ENCODE results near the gene TBCK. TPM values are rescaled to one million over a fixed set of nuclear protein-coding genes. Genes with fewer than 3 reads are reported as not detected.

Gene TBCK
- total RNA-seq, 1 donor from 2014 or later, result 47.6 TPM

DNA sequence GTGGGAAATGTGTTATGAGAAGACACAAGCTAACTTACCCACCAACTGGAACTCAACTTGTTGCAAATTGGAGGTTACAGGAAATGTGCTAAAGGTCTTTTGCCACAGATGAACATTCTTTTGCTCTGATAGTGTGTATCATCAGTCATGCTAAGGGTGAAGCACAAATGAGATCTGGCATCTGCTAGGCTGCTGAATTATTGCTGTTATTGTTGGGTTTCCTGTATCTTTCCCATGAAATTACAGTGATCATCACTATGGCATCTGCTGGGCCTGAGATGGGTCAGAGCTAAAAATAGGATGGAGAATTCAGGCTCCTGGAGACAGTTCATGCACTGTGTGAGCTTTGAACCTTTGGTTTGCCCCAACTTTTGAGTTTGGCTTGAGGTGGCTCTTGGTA, 296.2 kb downstream of the TBCK start:
- no peak for DNase-seq (ENCODE audit: low read depth, low spot score)
- Mint-ChIP-seq H3K27ac (ENCODE audit: unreplicated experiment) (no peak overlapping the region), H3K9me3 (peaks cover 7% of the 10 kb centered on the region), H3K27me3 (ENCODE audit: low read depth) (no peaks in the 10 kb centered on the region), H3K36me3 (ENCODE audit: low read depth) (peaks cover 2% of the 10 kb centered on the region), H3K4me1 (no peaks in the 10 kb centered on the region), H3K4me3 (no peak overlapping the region)
- TF ChIP-seq, protein P1, sequence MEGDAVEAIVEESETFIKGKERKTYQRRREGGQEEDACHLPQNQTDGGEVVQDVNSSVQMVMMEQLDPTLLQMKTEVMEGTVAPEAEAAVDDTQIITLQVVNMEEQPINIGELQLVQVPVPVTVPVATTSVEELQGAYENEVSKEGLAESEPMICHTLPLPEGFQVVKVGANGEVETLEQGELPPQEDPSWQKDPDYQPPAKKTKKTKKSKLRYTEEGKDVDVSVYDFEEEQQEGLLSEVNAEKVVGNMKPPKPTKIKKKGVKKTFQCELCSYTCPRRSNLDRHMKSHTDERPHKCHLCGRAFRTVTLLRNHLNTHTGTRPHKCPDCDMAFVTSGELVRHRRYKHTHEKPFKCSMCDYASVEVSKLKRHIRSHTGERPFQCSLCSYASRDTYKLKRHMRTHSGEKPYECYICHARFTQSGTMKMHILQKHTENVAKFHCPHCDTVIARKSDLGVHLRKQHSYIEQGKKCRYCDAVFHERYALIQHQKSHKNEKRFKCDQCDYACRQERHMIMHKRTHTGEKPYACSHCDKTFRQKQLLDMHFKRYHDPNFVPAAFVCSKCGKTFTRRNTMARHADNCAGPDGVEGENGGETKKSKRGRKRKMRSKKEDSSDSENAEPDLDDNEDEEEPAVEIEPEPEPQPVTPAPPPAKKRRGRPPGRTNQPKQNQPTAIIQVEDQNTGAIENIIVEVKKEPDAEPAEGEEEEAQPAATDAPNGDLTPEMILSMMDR (conservative IDR thresholded peaks at IDR 0.05), result no peak

DNA sequence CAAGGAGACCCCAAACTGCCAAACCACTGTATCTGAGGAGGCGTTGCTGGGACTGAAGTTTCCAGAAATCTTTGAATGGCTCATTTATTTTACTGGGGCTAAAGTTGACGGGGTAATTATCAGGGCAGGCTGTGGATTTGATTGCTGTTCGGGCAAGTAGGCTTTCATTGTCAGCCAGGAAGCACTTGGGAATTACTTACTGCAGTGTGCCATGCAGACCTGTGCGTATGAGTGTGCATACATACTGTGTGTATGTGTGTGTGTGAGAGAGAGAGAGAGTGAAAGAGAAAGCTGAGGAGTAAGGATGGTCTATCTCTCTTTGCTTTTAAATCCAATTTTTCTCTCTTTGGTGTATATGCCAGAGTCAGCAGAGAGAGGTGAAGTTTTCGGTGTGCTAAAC, 298.0 kb downstream of the TBCK start:
- H3K27ac Mint-ChIP-seq (ENCODE audit: unreplicated experiment), result no peak overlapping the region
- DNase-seq (ENCODE audit: low read depth, low spot score), result no peak
- TF ChIP-seq, protein P1 (conservative IDR thresholded peaks at IDR 0.05), result no peak
- H3K4me3 Mint-ChIP-seq, result no peak overlapping the region
- H3K4me1 Mint-ChIP-seq, result no peaks in the 10 kb centered on the region
- peaks cover 13% of the 10 kb centered on the region for H3K9me3 Mint-ChIP-seq
- no peaks in the 10 kb centered on the region for H3K27me3 Mint-ChIP-seq (ENCODE audit: low read depth)
- peaks cover 12% of the 10 kb centered on the region for H3K36me3 Mint-ChIP-seq (ENCODE audit: low read depth)

DNA sequence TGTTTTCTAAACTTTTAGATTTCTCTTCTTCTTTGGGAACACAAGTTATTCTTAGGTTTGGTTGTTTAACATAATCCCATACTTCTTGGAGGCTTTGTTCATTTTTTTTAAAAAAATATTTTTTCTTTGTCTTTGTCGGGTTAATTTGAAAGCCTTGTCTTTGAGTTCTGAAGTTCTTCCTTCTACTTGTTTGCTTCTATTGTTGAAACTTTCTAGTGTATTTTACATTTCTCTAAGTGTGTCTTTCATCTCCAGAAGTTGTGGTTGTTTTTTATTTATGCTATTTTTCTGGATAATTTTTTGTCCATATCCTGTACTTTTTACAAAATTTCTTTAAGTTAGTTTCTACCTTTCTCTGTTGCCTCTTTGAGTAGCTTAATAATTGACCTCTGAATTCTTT, 304.6 kb downstream of the TBCK start:
- no peaks in the 10 kb centered on the region for H3K27me3 Mint-ChIP-seq (ENCODE audit: low read depth)
- H3K36me3 Mint-ChIP-seq (ENCODE audit: low read depth), result peaks cover 19% of the 10 kb centered on the region
- no peak overlapping the region for H3K4me3 Mint-ChIP-seq
- TF ChIP-seq, protein P1 (conservative IDR thresholded peaks at IDR 0.05), result no peak
- H3K9me3 Mint-ChIP-seq, result peaks cover 25% of the 10 kb centered on the region
- no peaks in the 10 kb centered on the region for H3K4me1 Mint-ChIP-seq
- DNase-seq (ENCODE audit: low read depth, low spot score), result no peak
- no peak overlapping the region for H3K27ac Mint-ChIP-seq (ENCODE audit: unreplicated experiment)

DNA sequence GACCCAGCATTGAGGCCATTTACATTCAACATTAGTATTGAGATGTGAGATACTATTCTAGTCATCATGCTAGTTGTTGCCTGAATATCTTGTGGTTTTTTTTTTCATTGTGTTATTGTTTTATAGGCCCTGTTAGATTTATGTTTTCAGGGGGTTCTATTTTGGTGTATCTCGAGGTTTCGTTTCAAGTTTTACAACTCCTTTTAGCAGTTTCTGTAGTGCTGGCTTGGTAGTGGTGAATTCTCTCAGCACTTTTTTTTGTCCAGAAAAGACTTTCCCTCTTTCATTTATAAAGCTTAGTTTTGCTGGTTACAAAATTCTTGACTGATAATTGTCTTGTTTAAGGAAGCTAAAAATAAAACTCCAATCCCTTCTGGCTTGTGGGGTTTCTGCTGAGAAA, 305.2 kb downstream of the TBCK start:
- H3K4me3 Mint-ChIP-seq, result no peak overlapping the region
- no peaks in the 10 kb centered on the region for H3K4me1 Mint-ChIP-seq
- no peaks in the 10 kb centered on the region for H3K27me3 Mint-ChIP-seq (ENCODE audit: low read depth)
- no peak overlapping the region for H3K27ac Mint-ChIP-seq (ENCODE audit: unreplicated experiment)
- peaks cover 19% of the 10 kb centered on the region for H3K36me3 Mint-ChIP-seq (ENCODE audit: low read depth)
- TF ChIP-seq, protein P1 (conservative IDR thresholded peaks at IDR 0.05), result no peak
- peaks cover 25% of the 10 kb centered on the region for H3K9me3 Mint-ChIP-seq
- no peak for DNase-seq (ENCODE audit: low read depth, low spot score)

DNA sequence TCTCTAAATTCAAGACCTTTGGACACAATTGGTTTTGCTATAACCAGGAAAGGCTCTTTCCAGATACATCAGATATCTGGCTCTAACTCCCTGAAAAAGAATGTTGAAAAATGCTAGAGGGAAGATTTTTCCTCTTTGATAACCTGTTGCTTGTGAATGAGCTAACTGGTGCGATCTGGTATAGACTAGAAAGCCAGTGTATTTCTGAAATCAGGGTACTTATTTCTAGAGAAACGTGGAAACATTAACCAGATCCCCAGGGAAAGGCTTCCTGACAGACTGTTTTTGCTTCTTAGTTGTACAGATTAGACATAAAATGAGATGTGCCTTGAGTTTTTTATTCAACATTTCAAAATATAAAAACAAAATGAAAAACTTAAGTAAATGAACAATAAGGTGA, 313.0 kb downstream of the TBCK start:
- Mint-ChIP-seq H3K27ac (ENCODE audit: unreplicated experiment) (no peak overlapping the region), H3K27me3 (ENCODE audit: low read depth) (no peaks in the 10 kb centered on the region), H3K4me1 (peaks cover 4% of the 10 kb centered on the region), H3K4me3 (no peak overlapping the region), H3K36me3 (ENCODE audit: low read depth) (no peaks in the 10 kb centered on the region), H3K9me3 (peaks cover 3% of the 10 kb centered on the region)
- no peak for DNase-seq (ENCODE audit: low read depth, low spot score)
- TF ChIP-seq, protein P1 (conservative IDR thresholded peaks at IDR 0.05), result no peak

Data from neural crest cell (in vitro differentiated cells).